GM18870 (cell line): ENCODE measurements around the gene INF2.

Experiments used
- ATAC-seq: cut with Tn5 transposase; IDR thresholded peaks from one replicate; pipeline ENCODE4 v1.9.1; 2021; ENCODE audit warnings: moderate library complexity; ENCODE audit not compliant: unreplicated experiment

The INF2 gene

GRCh38 chr14:104767634-104767918 is 78.2 kb downstream of the INF2 start:
- no peak for ATAC-seq

- ATAC-seq = no peak
These were observed 79.3 kb downstream of the INF2 start for GRCh38 chr14:104768437-104769323.

GRCh38 chr14:104769324-104770071 is 80.1 kb downstream of the INF2 start:
- ATAC-seq = no peak

- no peak for ATAC-seq
These were observed 80.7 kb downstream of the INF2 start for GRCh38 chr14:104770072-104770579.

- no peak for ATAC-seq
These were observed 81.4 kb downstream of the INF2 start for GRCh38 chr14:104770851-104771272.

GRCh38 chr14:104771374-104771773 is 82.0 kb downstream of the INF2 start:
- no peak for ATAC-seq
